Activated naive CD8-positive, alpha-beta T cell treated with anti-CD3 and anti-CD28 coated beads, Interleukin-2, amount 50 U/mL, for 16 hours (primary cell): Measurements from ENCODE around the gene SRPRA.
"Not testable (repeated sequence)": the region's sequence is repeated elsewhere in the genome, so short reads cannot be mapped to it uniquely, and the experiment has no call there.

Experiments
- DNase-seq: peaks from one replicate; pipeline ENCODE4 v3.0.0-alpha.2; 2020; ENCODE audit warnings: low read depth, low spot score

The SRPRA gene

GRCh38 chr11:126268708-126269579 lies at the start of gene SRPRA, which contains the start of gene FOXRED1:
Gene SRPRA, minus strand, starts transcription at chr11:126268895. Its CDS starts 91 bp downstream, at chr11:126268804.
Gene FOXRED1, plus strand, starts transcription at chr11:126269154. Its CDS starts 53 bp downstream, at chr11:126269207.
- peak; percentile 100 for DNase-seq

- no peak for DNase-seq
Observed at GRCh38 chr11:126317756-126318573, 49.3 kb upstream of the SRPRA start.

GRCh38 chr11:126317432-126317755 lies 48.7 kb upstream of the SRPRA start:
- no peak for DNase-seq

GRCh38 chr11:126313826-126314225 lies 45.1 kb upstream of the SRPRA start:
- no peak for DNase-seq

- DNase-seq: no peak
Observed at GRCh38 chr11:126312961-126313360, 44.3 kb upstream of the SRPRA start.

GRCh38 chr11:126311401-126312291 lies 43.0 kb upstream of the SRPRA start:
- DNase-seq: no peak

GRCh38 chr11:126310992-126311310 lies 42.3 kb upstream of the SRPRA start:
- no peak for DNase-seq

GRCh38 chr11:126310200-126310991 lies 41.7 kb upstream of the SRPRA start:
- peak; percentile 11 for DNase-seq

- not testable (repeated sequence) for DNase-seq
Observed at GRCh38 chr11:126308771-126309170, 40.1 kb upstream of the SRPRA start.

- DNase-seq: no peak
Observed at GRCh38 chr11:126308271-126308671, 39.6 kb upstream of the SRPRA start.

GRCh38 chr11:126307706-126308105 lies 39.0 kb upstream of the SRPRA start:
- DNase-seq: no peak

GRCh38 chr11:126305699-126306098 lies 37.0 kb upstream of the SRPRA start:
- no peak for DNase-seq

GRCh38 chr11:126304457-126305075 lies 35.9 kb upstream of the SRPRA start:
- no peak for DNase-seq

- peak; percentile 64 for DNase-seq
Observed at GRCh38 chr11:126303623-126304456, 35.1 kb upstream of the SRPRA start, which contains the start of gene DCPS. Gene DCPS, plus strand, starts transcription at chr11:126304060. Its CDS starts 21 bp downstream, at chr11:126304081.

- no peak for DNase-seq
Observed at GRCh38 chr11:126297004-126297403, 28.3 kb upstream of the SRPRA start.

- DNase-seq: no peak
Observed at GRCh38 chr11:126293726-126294125, 25.0 kb upstream of the SRPRA start.

GRCh38 chr11:126290887-126291286 lies 22.2 kb upstream of the SRPRA start:
- DNase-seq: no peak

- DNase-seq: no peak
Observed at GRCh38 chr11:126288237-126288636, 19.5 kb upstream of the SRPRA start.

GRCh38 chr11:126284829-126285228 lies 16.1 kb upstream of the SRPRA start:
- peak; percentile 79 for DNase-seq
